ENCODE data around the gene WDR41.
A peak's percentile ranks its signal among the peaks of the same experiment; 100 is the strongest.

DNA sequence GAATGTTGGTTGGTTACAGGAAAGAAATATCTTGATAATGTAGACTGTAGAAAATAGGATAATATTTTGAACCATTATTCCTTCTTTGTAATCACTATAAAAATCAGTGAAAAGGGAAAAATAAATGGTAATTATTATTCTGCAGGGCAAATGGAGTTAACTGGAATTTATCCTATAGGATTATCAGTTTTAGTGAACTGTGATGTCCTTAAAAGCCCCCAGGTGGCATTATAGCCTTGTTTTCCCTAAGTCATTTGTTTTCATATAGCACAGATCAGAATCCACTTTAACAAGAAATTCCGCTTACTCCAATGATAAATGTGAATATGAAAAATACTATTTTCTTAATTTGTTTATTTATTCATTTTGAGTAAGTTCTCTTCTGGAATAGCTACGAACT is 26.2 kb upstream of the WDR41 start:
- TF ChIP-seq, protein P1, sequence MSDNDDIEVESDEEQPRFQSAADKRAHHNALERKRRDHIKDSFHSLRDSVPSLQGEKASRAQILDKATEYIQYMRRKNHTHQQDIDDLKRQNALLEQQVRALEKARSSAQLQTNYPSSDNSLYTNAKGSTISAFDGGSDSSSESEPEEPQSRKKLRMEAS (IDR thresholded peaks at IDR 0.05), result no peak
- TF ChIP-seq ZNF302 (CRISPR knock-in tag; IDR thresholded peaks at IDR 0.05) (no peak), CTCF (IDR thresholded peaks at IDR 0.05) (peak; percentile 61), POLR2A (IDR thresholded peaks at IDR 0.05; ENCODE audit: low read length) (no peak)
